ENCODE results near the gene NAMPT. TPM values are rescaled to one million over a fixed set of nuclear protein-coding genes. Genes with fewer than 3 reads are reported as not detected.

NAMPT gene
- total and polyA plus RNA-seq, 9 of the 15 experiments (the other 6 are each of a cell fraction or from before 2014, with no cell fraction given) = 41.1 to 160 (median 106) TPM

DNA sequence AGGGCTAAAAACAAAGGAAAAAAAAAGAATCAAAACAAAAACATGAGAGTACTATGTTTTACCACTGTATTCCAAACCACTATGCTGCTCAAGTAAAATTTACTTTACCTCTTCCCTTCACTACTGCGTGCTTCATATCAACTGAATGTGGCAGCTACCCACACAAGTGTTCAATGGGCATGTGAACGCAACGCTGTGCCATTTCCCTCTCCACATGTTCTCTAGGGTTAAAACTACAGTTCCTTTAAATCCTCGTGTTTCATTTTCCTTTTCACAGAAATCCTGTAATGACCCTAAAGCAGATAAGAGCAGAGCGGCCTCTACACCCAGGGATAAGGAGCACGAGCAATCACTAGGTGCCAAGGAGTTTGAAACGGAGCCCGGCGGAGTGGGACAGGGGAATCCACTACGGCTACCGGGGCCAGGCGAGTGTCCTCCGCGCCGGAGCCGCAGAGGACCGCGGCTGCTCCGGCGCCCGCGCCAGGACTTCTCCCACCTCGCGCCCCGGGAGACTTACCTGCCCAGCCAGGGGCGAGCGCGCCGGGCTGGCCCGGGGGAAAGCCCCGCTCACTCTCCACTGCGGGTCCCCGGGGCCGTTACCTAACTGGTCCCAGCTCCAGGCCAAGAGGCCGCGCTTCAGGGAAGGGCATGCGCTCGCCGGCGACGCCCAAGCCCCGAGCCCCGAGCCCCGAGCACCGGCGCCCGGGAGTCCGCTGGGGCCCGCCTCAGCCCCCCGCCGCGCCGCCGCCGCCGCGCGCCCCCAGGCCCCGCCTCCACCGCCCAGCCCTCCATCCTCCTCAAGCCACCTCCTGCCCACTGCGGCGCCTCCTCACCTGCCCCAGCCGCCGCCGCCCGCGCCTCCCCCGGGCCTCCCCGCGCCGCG is 711 bp downstream of the NAMPT start (continued):
- peak; percentile 67 for TF ChIP-seq MGA (IDR thresholded peaks at IDR 0.05)
- TF ChIP-seq JUNB (CRISPR knock-in tag; conservative IDR thresholded peaks at IDR 0.05) = 0 out of 2 replicates have a peak, but pooled peaks have one; percentile 15
- no peak for TF ChIP-seq TARDBP (IDR thresholded peaks at IDR 0.05)
- TF ChIP-seq TEAD1 (CRISPR knock-in tag; IDR thresholded peaks at IDR 0.05) = peak; percentile 36 to 61; a peak in 2 of 4 replicates
- TF ChIP-seq ZNF76 (CRISPR knock-in tag; IDR thresholded peaks at IDR 0.05; ENCODE audit: borderline replicate concordance) = peak; percentile 24; the same call in 1 of the 2 replicates
- no peak for TF ChIP-seq PHTF2 (CRISPR knock-in tag; IDR thresholded peaks at IDR 0.05)
- TF ChIP-seq L3MBTL2 (IDR thresholded peaks at IDR 0.05) = peak; percentile 73
- no peak for TF ChIP-seq ZNF124 (CRISPR knock-in tag; IDR thresholded peaks at IDR 0.05)
- peak; percentile 13; the same call in 1 of the 2 replicates for TF ChIP-seq GATAD2A (IDR thresholded peaks at IDR 0.05)
- no peak for TF ChIP-seq MAFG (tag; conservative IDR thresholded peaks at IDR 0.05)
- TF ChIP-seq, protein P1, sequence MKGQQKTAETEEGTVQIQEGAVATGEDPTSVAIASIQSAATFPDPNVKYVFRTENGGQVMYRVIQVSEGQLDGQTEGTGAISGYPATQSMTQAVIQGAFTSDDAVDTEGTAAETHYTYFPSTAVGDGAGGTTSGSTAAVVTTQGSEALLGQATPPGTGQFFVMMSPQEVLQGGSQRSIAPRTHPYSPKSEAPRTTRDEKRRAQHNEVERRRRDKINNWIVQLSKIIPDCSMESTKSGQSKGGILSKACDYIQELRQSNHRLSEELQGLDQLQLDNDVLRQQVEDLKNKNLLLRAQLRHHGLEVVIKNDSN (CRISPR knock-in tag; IDR thresholded peaks at IDR 0.05) = no peak
- no peak for TF ChIP-seq FOXA1 (IDR thresholded peaks at IDR 0.05; ENCODE audit: borderline replicate concordance)
- TF ChIP-seq ZBTB34 (CRISPR knock-in tag; IDR thresholded peaks at IDR 0.05) = no peak

Data from K562 (cell line).